ENCODE measurements around the gene NBAS.

GRCh38 chr2:15378148-15378908 lies 182.8 kb downstream of the NBAS start:
- TF ChIP-seq EZH2phosphoT487 (IDR thresholded peaks at IDR 0.05; ENCODE audit: insufficient read depth, low read depth) (no peak), EZH2 (IDR thresholded peaks at IDR 0.05; ENCODE audit: insufficient read depth, poor library complexity, severe bottlenecking) (no peak)

All from GM23248 (cell line).